Measurements from ENCODE around the gene TMEM44. TPM values are rescaled to one million over a fixed set of nuclear protein-coding genes. Genes with fewer than 3 reads are reported as not detected.

Gene TMEM44
- total RNA-seq, 1 experiment from 2014 or later, result 11.8 TPM

- TF ChIP-seq CTCF (IDR thresholded peaks at IDR 0.05; ENCODE audit: insufficient read depth in 1 of 2, low read depth in 1 of 2, low read length in 1 of 2, severe bottlenecking in 1 of 2, unreplicated experiment in 1 of 2), result no peak
- ChIA-PET POLR2A (no interaction called here), CTCF (no interaction called here)
- H3K4me1 Mint-ChIP-seq (ENCODE audit: low read depth, unreplicated experiment), result no peaks in the 10 kb centered on the region
- DNase-seq, result no peak
- Histone ChIP-seq H3K36me3 (ENCODE audit: control insufficient read depth, insufficient read depth, low read length) (no peaks in the 10 kb centered on the region; the same call in 1 of the 2 replicates), H3K4me1 (no peaks in the 10 kb centered on the region), H3K9me3 (no peaks in the 10 kb centered on the region), H3K4me3 (ENCODE audit: low read depth, low read length) (no peak overlapping the region), H3K27me3 (replicated peaks; ENCODE audit: control insufficient read depth, insufficient read depth, low read length) (no peaks in the 10 kb centered on the region)
- intact Hi-C loops (cut with micrococcal nuclease; ENCODE audit: unreplicated experiment), result no loop called here
- H3K9me3 Mint-ChIP-seq (ENCODE audit: unreplicated experiment), result no peaks in the 10 kb centered on the region
- H3K27ac Mint-ChIP-seq (ENCODE audit: unreplicated experiment), result no peak overlapping the region
- peaks cover 41% of the 10 kb centered on the region for H3K36me3 Mint-ChIP-seq (ENCODE audit: insufficient read depth, unreplicated experiment)
- H3K4me3 Mint-ChIP-seq (ENCODE audit: unreplicated experiment), result no peak overlapping the region
- BruUV-seq (replicated peaks), result no TSS peak
- no peaks in the 10 kb centered on the region for H3K27me3 Mint-ChIP-seq (ENCODE audit: insufficient read depth, unreplicated experiment)
These were observed 28.2 kb upstream of the TMEM44 start for GRCh38 chr3:194661374-194661773.

GRCh38 chr3:194659778-194660177 lies 26.6 kb upstream of the TMEM44 start:
- H3K4me3 ChIP-seq (ENCODE audit: low read depth, low read length), result no peak overlapping the region
- Mint-ChIP-seq H3K4me3 (ENCODE audit: unreplicated experiment) (no peak overlapping the region), H3K27me3 (ENCODE audit: insufficient read depth, unreplicated experiment) (no peaks in the 10 kb centered on the region), H3K4me1 (ENCODE audit: low read depth, unreplicated experiment) (no peaks in the 10 kb centered on the region), H3K27ac (ENCODE audit: unreplicated experiment) (no peak overlapping the region), H3K9me3 (ENCODE audit: unreplicated experiment) (no peaks in the 10 kb centered on the region), H3K36me3 (ENCODE audit: insufficient read depth, unreplicated experiment) (peaks cover 36% of the 10 kb centered on the region)
- ChIA-PET CTCF (no interaction called here), POLR2A (no interaction called here)
- no peak for DNase-seq
- H3K4me1 ChIP-seq, result no peaks in the 10 kb centered on the region
- no peak for TF ChIP-seq CTCF (IDR thresholded peaks at IDR 0.05; ENCODE audit: insufficient read depth in 1 of 2, low read depth in 1 of 2, low read length in 1 of 2, severe bottlenecking in 1 of 2, unreplicated experiment in 1 of 2)
- intact Hi-C loops (cut with micrococcal nuclease; ENCODE audit: unreplicated experiment), result no loop called here
- no peaks in the 10 kb centered on the region; the same call in 1 of the 2 replicates for H3K36me3 ChIP-seq (ENCODE audit: control insufficient read depth, insufficient read depth, low read length)
- H3K27me3 ChIP-seq (replicated peaks; ENCODE audit: control insufficient read depth, insufficient read depth, low read length), result no peaks in the 10 kb centered on the region
- H3K9me3 ChIP-seq, result no peaks in the 10 kb centered on the region
- no TSS peak for BruUV-seq (replicated peaks)

GRCh38 chr3:194658477-194659242 lies 25.4 kb upstream of the TMEM44 start:
- POLR2A ChIA-PET, result no interaction called here
- peaks cover 38% of the 10 kb centered on the region for H3K36me3 Mint-ChIP-seq (ENCODE audit: insufficient read depth, unreplicated experiment)

More at GRCh38 chr3:194658477-194659242, 25.4 kb upstream of the TMEM44 start:
- no peaks in the 10 kb centered on the region for H3K9me3 Mint-ChIP-seq (ENCODE audit: unreplicated experiment)
- CTCF ChIA-PET, result no interaction called here
- TF ChIP-seq CTCF (IDR thresholded peaks at IDR 0.05; ENCODE audit: insufficient read depth in 1 of 2, low read depth in 1 of 2, low read length in 1 of 2, severe bottlenecking in 1 of 2, unreplicated experiment in 1 of 2), result no peak
- H3K36me3 ChIP-seq (ENCODE audit: control insufficient read depth, insufficient read depth, low read length), result no peaks in the 10 kb centered on the region; the same call in 1 of the 2 replicates
- intact Hi-C loops (cut with micrococcal nuclease; ENCODE audit: unreplicated experiment), result no loop called here
- no peaks in the 10 kb centered on the region for H3K27me3 ChIP-seq (replicated peaks; ENCODE audit: control insufficient read depth, insufficient read depth, low read length)
- no peaks in the 10 kb centered on the region for H3K27me3 Mint-ChIP-seq (ENCODE audit: insufficient read depth, unreplicated experiment)
- H3K9me3 ChIP-seq, result no peaks in the 10 kb centered on the region
- H3K27ac Mint-ChIP-seq (ENCODE audit: unreplicated experiment), result no peak overlapping the region
- no peak for DNase-seq
- H3K4me3 Mint-ChIP-seq (ENCODE audit: unreplicated experiment), result no peak overlapping the region
- no peaks in the 10 kb centered on the region for H3K4me1 Mint-ChIP-seq (ENCODE audit: low read depth, unreplicated experiment)
- BruUV-seq (replicated peaks), result no TSS peak
- H3K4me3 ChIP-seq (ENCODE audit: low read depth, low read length), result no peak overlapping the region
- H3K4me1 ChIP-seq, result no peaks in the 10 kb centered on the region
